HepG2 (cell line): ENCODE results near the gene CHD2. TPM values are rescaled to one million over a fixed set of nuclear protein-coding genes. Genes with fewer than 3 reads are reported as not detected.
A peak's percentile ranks its signal among the peaks of the same experiment; 100 is the strongest.

Experiments
- HDAC1 ChIP-seq: sonication (generic); formaldehyde crosslinking; IDR thresholded peaks from 2 replicates; pipeline ENCODE4 v1.5.1; 2020; ENCODE audit warnings: mild to moderate bottlenecking, missing genetic modification reagents
- KAT7 ChIP-seq: IDR thresholded peaks from 2 replicates; pipeline ENCODE4 v1.6.1; 2018; ENCODE audit warnings: borderline replicate concordance, missing compliant biosample characterization
- MLLT10 ChIP-seq: sonication (generic); formaldehyde crosslinking; IDR thresholded peaks from 2 replicates; pipeline ENCODE4 v1.4.0; 2020; ENCODE audit warnings: missing genetic modification reagents
- NFRKB ChIP-seq: fragments of 450-650 bp; IDR thresholded peaks from 2 replicates; pipeline ENCODE4 v1.6.1; 2017
- PHF8 ChIP-seq: sonication (generic); formaldehyde crosslinking; IDR thresholded peaks from 2 replicates; pipeline ENCODE4 v1.5.0; 2020; ENCODE audit warnings: missing genetic modification reagents
- POLR2G ChIP-seq: fragments of 200-400 bp; formaldehyde crosslinking; IDR thresholded peaks from 2 replicates; pipeline ENCODE4 v1.6.1; 2018; ENCODE audit warnings: mild to moderate bottlenecking, low read depth, low read length, moderate library complexity
- RBFOX2 ChIP-seq: fragments of 200-400 bp; formaldehyde crosslinking; IDR thresholded peaks from 2 replicates; pipeline ENCODE4 v1.6.1; 2017; ENCODE audit warnings: low read depth, mild to moderate bottlenecking, low read length
- RBM39 ChIP-seq: fragments of 200-400 bp; formaldehyde crosslinking; IDR thresholded peaks from one replicate; pipeline ENCODE4 v1.6.1; 2018; ENCODE audit warnings: antibody characterized with exemption, mild to moderate bottlenecking, low read depth, low read length; ENCODE audit not compliant: poor library complexity, severe bottlenecking
- TAF1 ChIP-seq: sonication (generic); formaldehyde crosslinking; IDR thresholded peaks from 2 replicates; pipeline ENCODE4 v1.4.0; 2020; ENCODE audit warnings: missing genetic modification reagents
- THYN1 ChIP-seq: sonication (generic); formaldehyde crosslinking; IDR thresholded peaks from 2 replicates; pipeline ENCODE4 v1.8.1; 2023; ENCODE audit warnings: low read depth, mild to moderate bottlenecking, moderate library complexity, missing genetic modification reagents, borderline replicate concordance
- UBTF ChIP-seq: sonication (generic); formaldehyde crosslinking; IDR thresholded peaks from 2 replicates; pipeline ENCODE4 v1.4.0; 2020; ENCODE audit warnings: mild to moderate bottlenecking, missing genetic modification reagents
- ZHX2 ChIP-seq, 2 experiments: sonication (generic) in 1 of 2; formaldehyde crosslinking in 1 of 2; IDR thresholded peaks; 2 replicates each; pipeline versions ENCODE4 v1.6.1 to v1.9.0; 2014 to 2022; ENCODE audit warnings: antibody characterized with exemption in 1 of 2, borderline replicate concordance in 1 of 2, inconsistent platforms in 1 of 2, low read depth in 1 of 2, missing genetic modification reagents in 1 of 2
- ZNF776 ChIP-seq: sonication (generic); formaldehyde crosslinking; IDR thresholded peaks from 2 replicates; pipeline ENCODE4 v1.4.0; 2020; ENCODE audit warnings: mild to moderate bottlenecking, missing genetic modification reagents
- ZSCAN20 ChIP-seq: sonication (generic); formaldehyde crosslinking; IDR thresholded peaks from 2 replicates; pipeline ENCODE4 v1.4.0; 2020; ENCODE audit warnings: missing genetic modification reagents, mild to moderate bottlenecking, borderline replicate concordance
- polyA plus RNA-seq, 8 experiments: library from polyadenylated mRNA; depleted of rRNA in 3 of 8; stranded (reverse) in 7 of 8; unstranded in 1 of 8; fragments of >200 nt; fragmentation: Illumina TruSeq in 4 of 8; extraction: Trizol in 4 of 8; gene quantifications; 2 replicates each; pipeline versions ENCODE4 v1.2.1 to v1.2.3, GENCODE V29; 2011 to 2016; ENCODE audit warnings: low read depth in 4 of 8, missing spikeins in 1 of 8, mixed read lengths in 1 of 8; ENCODE audit not compliant: insufficient read depth in 1 of 8
- total RNA-seq, 5 experiments: library from RNA; depleted of rRNA; stranded (reverse); fragments of >200 nt; fragmentation: Illumina TruSeq; extraction: Trizol; gene quantifications; 2 replicates each; pipeline ENCODE4 v1.2.3, GENCODE V29; 2016; ENCODE audit warnings: low read depth in 1 of 5

CHD2 gene
- total and polyA plus RNA-seq, 2 of the 13 experiments (the other 11 are each of a cell fraction or from before 2014, with no cell fraction given), result 54.0 to 54.1 TPM

GRCh38 chr15:92883163-92883875 lies 16.8 kb upstream of the CHD2 start (continued):
- TF ChIP-seq KAT7 (CRISPR knock-in tag) (0 out of 2 replicates have a peak, but pooled peaks have one; percentile 47), THYN1 (CRISPR knock-in tag) (no peak), HDAC1 (CRISPR knock-in tag) (peak; percentile 49), TAF1 (peak; percentile 33; the same call in 1 of the 2 replicates), ZSCAN20 (peak; percentile 8; the same call in 1 of the 2 replicates), ZNF776 (CRISPR knock-in tag) (no peak), MLLT10 (CRISPR knock-in tag) (peak; percentile 65; the same call in 1 of the 2 replicates), UBTF (peak; percentile 3; the same call in 1 of the 2 replicates), PHF8 (CRISPR knock-in tag) (peak; percentile 28; the same call in 1 of the 2 replicates), NFRKB (no peak), ZHX2 (IDR thresholded peaks at IDR 0.05; ENCODE audit: low read depth) (no peak), ZHX2 (CRISPR knock-in tag; IDR thresholded peaks at IDR 0.05; ENCODE audit: borderline replicate concordance) (peak; percentile 59; the same call in 1 of the 2 replicates), RBM39 (peak; percentile 50), POLR2G (0 out of 2 replicates have a peak, but pooled peaks have one; percentile 23), RBFOX2 (peak; percentile 92)
